Stimulated activated CD4-positive, alpha-beta T cell treated with anti-CD3 and anti-CD28 coated beads, TNF-alpha, amount 100 ng/mL, for 48 hours (primary cell): Measurements from ENCODE around the gene SRPX2.
A peak's percentile ranks its signal among the peaks of the same experiment; 100 is the strongest.

Experiments used
- DNase-seq, 3 donors: peaks; one replicate each; pipeline ENCODE4 v3.0.0-alpha.2; 2020; ENCODE audit warnings: low read depth in 3 of 3

SRPX2 gene

GRCh38 chrX:100649550-100650356 is 5.8 kb downstream of the SRPX2 start:
- DNase-seq, result no peak

- DNase-seq, result no peak
Observed at GRCh38 chrX:100650841-100651240, 6.8 kb downstream of the SRPX2 start.

GRCh38 chrX:100652266-100652665 is 8.3 kb downstream of the SRPX2 start:
- DNase-seq, result no peak

GRCh38 chrX:100654261-100654660 is 10.3 kb downstream of the SRPX2 start:
- DNase-seq, result no peak

- no peak for DNase-seq
Observed at GRCh38 chrX:100658941-100659381, 15.0 kb downstream of the SRPX2 start.

GRCh38 chrX:100659431-100660137 is 15.6 kb downstream of the SRPX2 start:
- DNase-seq, result no peak

GRCh38 chrX:100662170-100662569 is 18.2 kb downstream of the SRPX2 start:
- DNase-seq, result no peak

GRCh38 chrX:100662796-100663195 is 18.8 kb downstream of the SRPX2 start:
- no peak for DNase-seq

- no peak for DNase-seq
Observed at GRCh38 chrX:100663642-100664041, 19.6 kb downstream of the SRPX2 start.

GRCh38 chrX:100672966-100673365 is 29.0 kb downstream of the SRPX2 start:
- no peak for DNase-seq

GRCh38 chrX:100673397-100673953 is 29.5 kb downstream of the SRPX2 start:
- no peak for DNase-seq

GRCh38 chrX:100674705-100675104 is 30.7 kb downstream of the SRPX2 start:
- no peak for DNase-seq

- DNase-seq, result no peak
Observed at GRCh38 chrX:100677611-100678181, 33.7 kb downstream of the SRPX2 start.

GRCh38 chrX:100680756-100681155 is 36.8 kb downstream of the SRPX2 start:
- DNase-seq, result no peak

GRCh38 chrX:100681599-100681998 is 37.6 kb downstream of the SRPX2 start:
- DNase-seq, result no peak

GRCh38 chrX:100682939-100683338 is 38.9 kb downstream of the SRPX2 start:
- DNase-seq, result no peak

- peak; percentile 40 to 54 (median 50) for DNase-seq
Observed at GRCh38 chrX:100685284-100685996, 41.4 kb downstream of the SRPX2 start.

- no peak for DNase-seq
Observed at GRCh38 chrX:100685997-100686305, 42.0 kb downstream of the SRPX2 start.

- DNase-seq, result peak in 1 of 3 donors; percentile 11
Observed at GRCh38 chrX:100687128-100687527, 43.1 kb downstream of the SRPX2 start.

GRCh38 chrX:100687546-100687945 is 43.5 kb downstream of the SRPX2 start:
- DNase-seq, result no peak

- DNase-seq, result no peak
Observed at GRCh38 chrX:100695302-100695701, 51.3 kb downstream of the SRPX2 start.

GRCh38 chrX:100695991-100696390 is 52.0 kb downstream of the SRPX2 start:
- no peak for DNase-seq
